Ovary (tissue), 9 donors: ENCODE results near the gene MED15. TPM values are rescaled to one million over a fixed set of nuclear protein-coding genes. Genes with fewer than 3 reads are reported as not detected.

Source experiments
- DNase-seq, 5 donors: peaks; one replicate each; pipeline ENCODE4 v3.0.0-alpha.2; 2019 to 2020
- H3K27ac ChIP-seq, 2 donors: fragments of 200-600 bp; one replicate each; pipeline versions ENCODE4 v1.5.1 to v1.8.0; 2019 to 2022
- H3K27me3 ChIP-seq: fragments of 200-600 bp; one replicate; pipeline ENCODE4 v1.8.0; 2022
- H3K36me3 ChIP-seq: fragments of 200-600 bp; sonication (generic); one replicate; pipeline ENCODE4 v1.5.1; 2019
- H3K4me1 ChIP-seq: one replicate; pipeline ENCODE4 v1.8.1; 2013; ENCODE audit warnings: mild to moderate bottlenecking, moderate library complexity; ENCODE audit not compliant: insufficient read depth
- H3K4me3 ChIP-seq: fragments of 200-600 bp; sonication (generic); one replicate; pipeline ENCODE4 v1.5.1; 2017
- H3K9me3 ChIP-seq, 2 donors: fragments of 200-600 bp in 1 of 2; sonication (generic) in 1 of 2; one replicate each; pipeline versions ENCODE4 v1.5.1 to v1.8.1; 2013 to 2019; ENCODE audit warnings: mild to moderate bottlenecking in 1 of 2, moderate library complexity in 1 of 2
- EP300 ChIP-seq: sonication (generic); formaldehyde crosslinking; IDR thresholded peaks from one replicate; pipeline ENCODE4 v1.6.1; 2017; ENCODE audit warnings: antibody characterized with exemption
- POLR2A ChIP-seq: fragments of 450-650 bp; IDR thresholded peaks from one replicate; pipeline ENCODE4 v1.6.1; 2017; ENCODE audit warnings: antibody characterized with exemption, mild to moderate bottlenecking, moderate library complexity
- WGBS, 3 donors: extraction: QIAGEN DNeasy Blood & Tissue Kit in 1 of 3; methylation state at CpG; one replicate each; pipeline versions ENCODE4 v1.1.5 to v1.1.7; 2013 to 2017; 5-methylcytosine and 5-hydroxymethylcytosine counted together
- intact Hi-C, 4 donors: fragments of 100-400 bp; cut with DNase I; formaldehyde crosslinking; loops; one replicate each; pipeline versions ENCODE4 v1.11.0 to v1.15.1; 2022 to 2023
- polyA plus RNA-seq, 2 donors: library from polyadenylated mRNA; stranded (reverse); fragments of 200-250 nt in 1 of 2; fragments of 350-450 nt in 1 of 2; fragmentation: Illumina TruSeq in 1 of 2; extraction: RNeasy Lipid Tissue Mini Kit (QIAGEN cat#74804) in 1 of 2; gene quantifications; one replicate each; pipeline ENCODE4 v1.2.3, GENCODE V29; 2013 to 2014
- total RNA-seq, 7 donors: library from RNA; depleted of rRNA in 2 of 7; stranded (reverse); fragments of >200 nt in 2 of 7; fragmentation: NEBNext Ultra II Directional in 3 of 7; extraction: Animal tissue kit (Norgen Biotek cat#: 25700) in 3 of 7; gene quantifications; one replicate each; pipeline versions ENCODE4 v1.1.0 to v1.2.4, GENCODE V29; 2016 to 2023
- TF ChIP-seq, protein P1 (sequence below), 3 donors: fragments of 450-650 bp in 2 of 3; fragments of 200-600 bp in 1 of 3; IDR thresholded peaks; one replicate each; pipeline versions ENCODE4 v1.5.1 to v1.8.0; 2016 to 2022; ENCODE audit warnings: antibody characterized with exemption in 3 of 3, mild to moderate bottlenecking in 1 of 3
- donor health status: DM: no; HTN: no; CAD: no; lungs with moderate emphysema.
- donor health status: DM: no; HTN: no; CAD: no.
- donor health status: Bipolar disorder and iron deficiency.
- donor health status: DM: yes; HTN: yes; CAD: no.
- donor health status: DM: no; HTN: no; CAD: no.
- donor health status: DM: yes; HTN: yes; CAD: no.

MED15 gene
- total and polyA plus RNA-seq, 9 donors = 21.9 to 79.3 (median 68.3) TPM

DNA sequence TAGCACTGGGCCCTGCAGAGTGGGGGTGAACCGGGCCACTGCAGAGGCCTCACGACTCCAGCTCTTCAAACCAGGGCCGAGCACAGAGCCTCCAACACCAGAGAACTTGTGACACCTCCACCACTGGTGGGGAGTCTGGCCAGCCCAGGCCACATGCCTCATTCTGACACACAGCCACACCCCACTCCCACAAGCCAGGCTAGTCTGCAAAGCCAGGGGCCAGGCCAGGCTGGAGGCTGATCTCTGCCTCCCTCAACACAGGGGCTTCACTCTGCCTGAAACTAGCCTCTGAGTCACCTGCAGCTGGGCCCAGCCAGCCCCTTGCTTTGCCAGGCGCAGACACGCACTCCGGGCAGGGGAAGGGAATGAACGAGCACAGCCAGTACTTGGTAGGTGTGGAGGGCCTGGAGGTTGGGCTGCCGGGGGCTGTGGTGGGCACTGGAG is 102.9 kb downstream of the MED15 start:
- Histone ChIP-seq H3K4me1 (no peaks in the 10 kb centered on the region), H3K27me3 (no peaks in the 10 kb centered on the region), H3K4me3 (no peak overlapping the region), H3K9me3 (no peaks in the 10 kb centered on the region), H3K36me3 (no peaks in the 10 kb centered on the region), H3K27ac (no peak overlapping the region)
- no peak for DNase-seq
- 78 to 84% (median 81%) methylated on average over 8 of the region's 8 CpGs for WGBS, 3 donors
- intact Hi-C loops = no loop called here
- TF ChIP-seq EP300 = no peak
- TF ChIP-seq, protein P1, sequence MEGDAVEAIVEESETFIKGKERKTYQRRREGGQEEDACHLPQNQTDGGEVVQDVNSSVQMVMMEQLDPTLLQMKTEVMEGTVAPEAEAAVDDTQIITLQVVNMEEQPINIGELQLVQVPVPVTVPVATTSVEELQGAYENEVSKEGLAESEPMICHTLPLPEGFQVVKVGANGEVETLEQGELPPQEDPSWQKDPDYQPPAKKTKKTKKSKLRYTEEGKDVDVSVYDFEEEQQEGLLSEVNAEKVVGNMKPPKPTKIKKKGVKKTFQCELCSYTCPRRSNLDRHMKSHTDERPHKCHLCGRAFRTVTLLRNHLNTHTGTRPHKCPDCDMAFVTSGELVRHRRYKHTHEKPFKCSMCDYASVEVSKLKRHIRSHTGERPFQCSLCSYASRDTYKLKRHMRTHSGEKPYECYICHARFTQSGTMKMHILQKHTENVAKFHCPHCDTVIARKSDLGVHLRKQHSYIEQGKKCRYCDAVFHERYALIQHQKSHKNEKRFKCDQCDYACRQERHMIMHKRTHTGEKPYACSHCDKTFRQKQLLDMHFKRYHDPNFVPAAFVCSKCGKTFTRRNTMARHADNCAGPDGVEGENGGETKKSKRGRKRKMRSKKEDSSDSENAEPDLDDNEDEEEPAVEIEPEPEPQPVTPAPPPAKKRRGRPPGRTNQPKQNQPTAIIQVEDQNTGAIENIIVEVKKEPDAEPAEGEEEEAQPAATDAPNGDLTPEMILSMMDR (IDR thresholded peaks at IDR 0.05) = no peak
- TF ChIP-seq POLR2A = no peak

DNA sequence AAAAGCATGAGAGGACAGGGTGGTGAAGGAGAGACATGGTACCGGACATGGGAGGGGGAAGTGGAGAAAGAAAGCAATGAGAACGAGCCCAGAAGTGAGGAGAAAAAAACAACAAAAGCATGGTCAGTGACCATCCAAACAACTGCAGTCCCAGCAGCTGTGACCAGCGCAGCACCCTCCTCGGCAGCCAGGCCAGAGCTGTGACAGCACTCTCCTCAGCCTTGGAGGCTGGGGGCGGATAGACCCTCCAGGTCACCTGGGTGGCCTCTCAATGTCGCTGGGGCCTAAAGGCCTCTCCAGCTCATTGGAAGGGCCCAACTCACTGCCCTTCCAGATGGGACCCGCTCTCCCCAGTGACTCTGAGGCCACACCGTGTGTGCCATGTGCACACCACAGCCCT is 103.3 kb downstream of the MED15 start:
- Histone ChIP-seq H3K4me3 (no peak overlapping the region), H3K9me3 (no peaks in the 10 kb centered on the region), H3K36me3 (no peaks in the 10 kb centered on the region), H3K4me1 (no peaks in the 10 kb centered on the region), H3K27me3 (no peaks in the 10 kb centered on the region), H3K27ac (no peak overlapping the region)
- 77 to 78% (median 78%) methylated on average over 8 of the region's 8 CpGs for WGBS, 3 donors
- intact Hi-C loops = no loop called here
- DNase-seq = no peak
- no peak for TF ChIP-seq EP300
- no peak for TF ChIP-seq POLR2A
- TF ChIP-seq, protein P1 (IDR thresholded peaks at IDR 0.05) = no peak

DNA sequence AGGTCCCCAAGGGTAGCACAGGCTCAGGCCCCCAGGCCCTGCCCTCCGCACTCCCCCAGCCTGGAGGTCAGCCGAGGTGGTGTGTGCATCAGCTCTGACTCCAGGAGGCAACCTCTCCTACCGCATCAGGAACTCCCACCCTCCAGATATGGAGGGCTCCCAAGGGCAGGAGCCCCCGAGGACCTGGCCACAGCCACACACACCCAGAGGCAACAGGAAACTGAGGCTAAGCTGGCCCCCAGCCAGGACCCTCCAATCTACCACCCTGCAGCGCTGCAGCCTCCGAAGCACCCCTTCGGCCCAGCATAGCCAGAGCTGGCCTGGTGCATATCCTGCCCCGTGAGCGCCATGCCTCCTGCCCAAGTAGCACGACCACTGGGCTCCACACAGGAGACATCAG is 104.0 kb downstream of the MED15 start:
- Histone ChIP-seq H3K27ac (no peak overlapping the region), H3K27me3 (no peaks in the 10 kb centered on the region), H3K9me3 (no peaks in the 10 kb centered on the region), H3K36me3 (no peaks in the 10 kb centered on the region), H3K4me3 (no peak overlapping the region), H3K4me1 (no peaks in the 10 kb centered on the region)
- 86 to 94% (median 87%) methylated on average over 10 of the region's 10 CpGs for WGBS, 3 donors
- no peak for TF ChIP-seq EP300
- no peak for DNase-seq
- intact Hi-C loops = no loop called here

DNA sequence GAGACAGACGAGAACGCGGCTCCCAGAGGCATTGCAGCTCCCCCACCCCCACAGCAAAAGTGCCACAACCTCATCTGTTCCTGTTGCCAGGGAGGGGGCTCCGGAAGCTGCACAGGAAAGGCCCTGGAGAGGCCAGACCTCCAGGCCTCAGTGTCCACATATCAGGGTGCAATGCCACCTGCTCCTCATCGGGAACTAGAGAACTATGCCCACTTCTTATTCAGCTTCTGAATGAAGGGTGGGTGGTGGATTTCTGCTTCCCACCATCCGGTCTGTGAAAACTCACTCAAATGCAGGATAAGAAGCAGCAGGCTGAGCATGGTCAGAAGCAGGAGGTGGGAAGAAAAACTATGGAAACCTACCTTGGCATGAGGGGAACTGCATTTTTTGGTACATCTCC is 105.9 kb downstream of the MED15 start:
- Histone ChIP-seq H3K27me3 (no peaks in the 10 kb centered on the region), H3K27ac (no peak overlapping the region), H3K9me3 (no peaks in the 10 kb centered on the region), H3K4me1 (no peaks in the 10 kb centered on the region), H3K36me3 (no peaks in the 10 kb centered on the region), H3K4me3 (no peak overlapping the region)
- intact Hi-C loops = no loop called here
- 83 to 89% (median 87%) methylated on average over 6 of the region's 6 CpGs for WGBS, 3 donors
- DNase-seq = no peak
- TF ChIP-seq EP300 (no peak), POLR2A (no peak)
- TF ChIP-seq, protein P1 (IDR thresholded peaks at IDR 0.05) = no peak

DNA sequence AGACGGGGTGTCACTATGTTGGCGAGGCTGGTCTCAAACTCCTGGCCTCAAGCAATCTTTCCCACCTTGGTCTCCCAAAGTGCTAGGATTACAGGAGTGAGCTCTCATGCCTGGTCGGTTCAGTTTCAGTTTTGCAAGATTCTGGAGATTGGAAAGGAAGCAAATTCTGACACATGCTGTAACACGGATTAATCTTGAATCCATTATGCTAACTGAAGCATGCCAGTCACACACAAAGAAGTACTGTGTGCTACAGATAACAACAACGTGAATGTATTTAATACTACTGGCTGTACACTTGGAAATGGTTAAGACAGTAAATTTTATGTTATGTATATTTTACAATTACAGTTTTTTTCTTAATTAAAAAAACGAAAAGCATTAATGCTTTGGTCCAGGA is 107.6 kb downstream of the MED15 start:
- Histone ChIP-seq H3K9me3 (no peaks in the 10 kb centered on the region), H3K27ac (no peak overlapping the region), H3K4me3 (no peak overlapping the region), H3K36me3 (no peaks in the 10 kb centered on the region), H3K27me3 (no peaks in the 10 kb centered on the region), H3K4me1 (no peaks in the 10 kb centered on the region)
- intact Hi-C loops = no loop called here
- TF ChIP-seq, protein P1 (IDR thresholded peaks at IDR 0.05) = no peak
- TF ChIP-seq POLR2A = no peak
- no peak for TF ChIP-seq EP300
- no peak for DNase-seq
- WGBS, 3 donors = 56 to 65% (median 58%) methylated on average over 6 of the region's 6 CpGs
